ENCODE data around the gene MFSD1. TPM values are rescaled to one million over a fixed set of nuclear protein-coding genes. Genes with fewer than 3 reads are reported as not detected.

MFSD1 gene
- total RNA-seq, 1 donor from 2014 or later = 26.6 TPM

- Mint-ChIP-seq H3K4me3 (ENCODE audit: unreplicated experiment) (no peak overlapping the region), H3K36me3 (ENCODE audit: unreplicated experiment) (no peaks in the 10 kb centered on the region), H3K27ac (ENCODE audit: unreplicated experiment) (no peak overlapping the region), H3K27me3 (ENCODE audit: unreplicated experiment) (no peaks in the 10 kb centered on the region), H3K4me1 (ENCODE audit: low read depth, unreplicated experiment) (no peaks in the 10 kb centered on the region), H3K9me3 (ENCODE audit: unreplicated experiment) (peaks cover 3% of the 10 kb centered on the region)
- TF ChIP-seq CTCF (IDR thresholded peaks at IDR 0.05; ENCODE audit: partially characterized antibody, unreplicated experiment) = no peak
- no peak for DNase-seq
These were observed 26.1 kb upstream of the MFSD1 start for GRCh38 chr3:158775426-158776410.

GRCh38 chr3:158776531-158776930, 25.3 kb upstream of the MFSD1 start:
- Mint-ChIP-seq H3K27me3 (ENCODE audit: unreplicated experiment) (no peaks in the 10 kb centered on the region), H3K27ac (ENCODE audit: unreplicated experiment) (no peak overlapping the region), H3K36me3 (ENCODE audit: unreplicated experiment) (no peaks in the 10 kb centered on the region), H3K9me3 (ENCODE audit: unreplicated experiment) (peaks cover 3% of the 10 kb centered on the region), H3K4me1 (ENCODE audit: low read depth, unreplicated experiment) (no peaks in the 10 kb centered on the region), H3K4me3 (ENCODE audit: unreplicated experiment) (no peak overlapping the region)
- no peak for DNase-seq
- no peak for TF ChIP-seq CTCF (IDR thresholded peaks at IDR 0.05; ENCODE audit: partially characterized antibody, unreplicated experiment)

- no peaks in the 10 kb centered on the region for H3K36me3 Mint-ChIP-seq (ENCODE audit: unreplicated experiment)
- H3K4me1 Mint-ChIP-seq (ENCODE audit: low read depth, unreplicated experiment) = no peaks in the 10 kb centered on the region
- TF ChIP-seq CTCF (IDR thresholded peaks at IDR 0.05; ENCODE audit: partially characterized antibody, unreplicated experiment) = no peak
- no peak overlapping the region for H3K4me3 Mint-ChIP-seq (ENCODE audit: unreplicated experiment)
- H3K27me3 Mint-ChIP-seq (ENCODE audit: unreplicated experiment) = no peaks in the 10 kb centered on the region
- no peak for DNase-seq
- H3K9me3 Mint-ChIP-seq (ENCODE audit: unreplicated experiment) = peaks cover 3% of the 10 kb centered on the region
- no peak overlapping the region for H3K27ac Mint-ChIP-seq (ENCODE audit: unreplicated experiment)
These were observed 24.5 kb upstream of the MFSD1 start for GRCh38 chr3:158777161-158777873.

GRCh38 chr3:158780766-158781165, 21.1 kb upstream of the MFSD1 start:
- H3K36me3 Mint-ChIP-seq (ENCODE audit: unreplicated experiment) = no peaks in the 10 kb centered on the region
- no peak overlapping the region for H3K27ac Mint-ChIP-seq (ENCODE audit: unreplicated experiment)
- H3K4me3 Mint-ChIP-seq (ENCODE audit: unreplicated experiment) = no peak overlapping the region
- no peaks in the 10 kb centered on the region for H3K27me3 Mint-ChIP-seq (ENCODE audit: unreplicated experiment)
- TF ChIP-seq CTCF (IDR thresholded peaks at IDR 0.05; ENCODE audit: partially characterized antibody, unreplicated experiment) = no peak
- DNase-seq = no peak
- no peaks in the 10 kb centered on the region for H3K4me1 Mint-ChIP-seq (ENCODE audit: low read depth, unreplicated experiment)
- H3K9me3 Mint-ChIP-seq (ENCODE audit: unreplicated experiment) = no peaks in the 10 kb centered on the region
